Urinary bladder (tissue), 4 donors: Measurements from ENCODE around the gene UBE2E1. TPM values are rescaled to one million over a fixed set of nuclear protein-coding genes. Genes with fewer than 3 reads are reported as not detected.
"Not testable (repeated sequence)": the region's sequence is repeated elsewhere in the genome, so short reads cannot be mapped to it uniquely, and the experiment has no call there.

ENCODE experiments used
- DNase-seq: peaks from one replicate; pipeline ENCODE4 v3.0.0-alpha.2; 2015; ENCODE audit errors: extremely low spot score
- H3K27ac ChIP-seq: one replicate; pipeline ENCODE4 v1.5.1; 2013; ENCODE audit warnings: low read depth, mild to moderate bottlenecking, moderate library complexity
- H3K36me3 ChIP-seq: one replicate; pipeline ENCODE4 v1.6.1; 2013; ENCODE audit warnings: mild to moderate bottlenecking, moderate library complexity; ENCODE audit not compliant: insufficient read depth
- H3K4me1 ChIP-seq: one replicate; pipeline ENCODE4 v1.6.1; 2013; ENCODE audit warnings: mild to moderate bottlenecking, moderate library complexity; ENCODE audit not compliant: insufficient read depth
- H3K4me3 ChIP-seq: one replicate; pipeline ENCODE4 v1.5.1; 2013; ENCODE audit warnings: low read depth, low read length
- WGBS: extraction: QIAGEN DNeasy Blood & Tissue Kit; methylation state at CpG from one replicate; pipeline ENCODE4 v1.1.7; 2013; 5-methylcytosine and 5-hydroxymethylcytosine counted together
- polyA plus RNA-seq: library from polyadenylated mRNA; stranded (reverse); fragments of 200-250 nt; gene quantifications from one replicate; pipeline ENCODE4 v1.2.3, GENCODE V29; 2013
- total RNA-seq: library from RNA; depleted of rRNA; stranded (reverse); fragments of >200 nt; gene quantifications from one replicate; pipeline ENCODE4 v1.2.3, GENCODE V29; 2014
- donor health status: healthy with polysubstance abuse.
- donor health status: healthy.

The UBE2E1 gene
- total and polyA plus RNA-seq, 2 donors: 81.8 to 122 TPM

GRCh38 chr3:23875113-23875725, 69.5 kb downstream of the UBE2E1 start:
- no peak for DNase-seq
- Histone ChIP-seq H3K36me3 (no peaks in the 10 kb centered on the region), H3K4me3 (no peak overlapping the region), H3K27ac (no peak overlapping the region), H3K4me1 (no peaks in the 10 kb centered on the region)
- WGBS: 84% methylated on average over 4 of the region's 4 CpGs

GRCh38 chr3:23876923-23877322, 71.2 kb downstream of the UBE2E1 start:
- 89% methylated on average over 2 of the region's 2 CpGs for WGBS
- no peak overlapping the region for H3K4me3 ChIP-seq
- H3K27ac ChIP-seq: no peak overlapping the region
- H3K4me1 ChIP-seq: no peaks in the 10 kb centered on the region
- no peaks in the 10 kb centered on the region for H3K36me3 ChIP-seq
- no peak for DNase-seq

DNA sequence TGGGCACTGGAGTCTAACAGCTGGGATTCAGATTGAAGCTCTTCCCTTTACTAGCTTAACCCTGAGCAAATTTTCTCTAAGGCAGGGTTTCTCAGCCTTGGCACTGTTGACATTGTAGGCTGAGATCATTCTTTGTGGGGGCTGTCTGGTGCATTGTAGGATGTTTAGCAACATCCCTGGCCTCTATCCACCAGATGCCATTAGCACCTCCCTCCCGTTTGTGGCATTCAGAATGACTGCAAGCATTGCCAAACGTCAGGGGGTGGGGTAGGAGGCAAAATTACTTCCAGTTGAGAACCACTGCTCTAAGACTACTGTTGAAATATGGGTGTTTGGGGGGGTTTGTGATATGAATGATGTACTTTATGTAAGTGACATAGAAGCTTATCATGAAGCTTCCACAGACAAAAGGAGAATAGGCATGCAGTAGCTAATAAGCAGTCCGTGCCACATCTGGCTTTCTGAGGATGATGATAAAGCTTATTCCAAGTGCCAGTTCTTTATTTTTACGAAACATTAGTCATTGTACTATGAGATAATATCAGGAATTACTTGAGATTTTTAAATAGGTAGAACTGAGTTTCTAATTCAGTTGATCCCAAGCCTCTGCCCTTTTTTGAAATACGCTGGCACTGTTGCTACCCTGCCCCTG, 71.7 kb downstream of the UBE2E1 start:
- H3K4me1 ChIP-seq: no peaks in the 10 kb centered on the region
- 65% methylated on average over 5 of the region's 5 CpGs for WGBS
- no peak overlapping the region for H3K27ac ChIP-seq
- no peaks in the 10 kb centered on the region for H3K36me3 ChIP-seq
- H3K4me3 ChIP-seq: no peak overlapping the region
- no peak for DNase-seq

DNA sequence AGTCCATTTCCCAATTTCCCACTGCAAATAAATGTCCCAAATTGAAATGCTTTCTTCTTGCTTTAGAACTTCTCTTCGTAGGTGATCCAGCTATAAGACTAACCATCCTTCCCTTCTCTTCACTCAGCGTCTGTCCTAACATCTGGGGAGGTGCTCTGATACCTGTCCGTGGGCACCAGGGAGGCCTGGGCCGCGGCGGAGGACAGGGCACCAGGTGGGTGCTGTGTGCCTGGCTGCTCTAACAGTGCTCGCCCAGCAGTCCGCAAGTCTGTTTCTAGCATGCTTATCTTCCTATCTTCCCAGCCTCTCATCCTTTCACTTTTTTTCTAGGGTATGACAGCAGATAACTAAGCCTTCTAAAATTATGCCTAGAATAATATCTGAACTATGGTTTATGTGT, 73.7 kb downstream of the UBE2E1 start:
- H3K4me1 ChIP-seq: no peaks in the 10 kb centered on the region
- no peak for DNase-seq
- H3K27ac ChIP-seq: no peak overlapping the region
- H3K4me3 ChIP-seq: no peak overlapping the region
- WGBS: 90% methylated on average over 8 of the region's 8 CpGs
- no peaks in the 10 kb centered on the region for H3K36me3 ChIP-seq

GRCh38 chr3:23880703-23881339, 75.1 kb downstream of the UBE2E1 start:
- DNase-seq: no peak
- 64% methylated on average over 4 of the region's 4 CpGs for WGBS
- H3K4me1 ChIP-seq: no peaks in the 10 kb centered on the region
- no peaks in the 10 kb centered on the region for H3K36me3 ChIP-seq
- no peak overlapping the region for H3K4me3 ChIP-seq
- H3K27ac ChIP-seq: no peak overlapping the region

GRCh38 chr3:23881993-23882392, 76.2 kb downstream of the UBE2E1 start:
- WGBS: 77% methylated on average over 4 of the region's 4 CpGs

DNA sequence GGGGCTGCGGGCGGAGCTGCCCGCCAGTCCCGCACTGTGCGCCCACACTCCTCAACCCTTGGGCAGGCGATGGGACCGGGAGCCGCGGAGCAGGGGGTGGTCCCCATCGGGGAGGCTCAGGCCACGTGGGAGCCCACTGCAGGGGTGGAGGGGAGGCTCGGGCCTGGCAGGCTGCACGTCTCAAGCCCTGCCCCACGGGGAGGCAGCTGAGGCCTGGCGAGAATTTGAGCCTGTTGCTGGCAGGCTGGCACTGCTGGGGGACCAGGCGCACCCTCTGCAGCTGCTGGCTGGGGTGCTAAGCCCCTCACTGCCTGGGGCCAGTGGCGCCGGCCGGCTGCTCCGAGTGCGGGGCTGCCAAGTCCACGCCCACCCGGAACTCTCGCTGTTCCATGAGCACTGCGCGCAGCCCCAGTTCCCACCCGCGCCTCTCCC, 76.7 kb downstream of the UBE2E1 start:
- H3K4me3 ChIP-seq: no peak overlapping the region
- no peaks in the 10 kb centered on the region for H3K36me3 ChIP-seq
- H3K4me1 ChIP-seq: no peaks in the 10 kb centered on the region
- 98% methylated on average over 28 of the region's 28 CpGs for WGBS
- H3K27ac ChIP-seq: no peak overlapping the region
- no peak for DNase-seq

More at GRCh38 chr3:23881993-23882392, 76.2 kb downstream of the UBE2E1 start:
- not testable (repeated sequence) for H3K4me3 ChIP-seq, H3K36me3 ChIP-seq, DNase-seq, H3K27ac ChIP-seq, H3K4me1 ChIP-seq

DNA sequence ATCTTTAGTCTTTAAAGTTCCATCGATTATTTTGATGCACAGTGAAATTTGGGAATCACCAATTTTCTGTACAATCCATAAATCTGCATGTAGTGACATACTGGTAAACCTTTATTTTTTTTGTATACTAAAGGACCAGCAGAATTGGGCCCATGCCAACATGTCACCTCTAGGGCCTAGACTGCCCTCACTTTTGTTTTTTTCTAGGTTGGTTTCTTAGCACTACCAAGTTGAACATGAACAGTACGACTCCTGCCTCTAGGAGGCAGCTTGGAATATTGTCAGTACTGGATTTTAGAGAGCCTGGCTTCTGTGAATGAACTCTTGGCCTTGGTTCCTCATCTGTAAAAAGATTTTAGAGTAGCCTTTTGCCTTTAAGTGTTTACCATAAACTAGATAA, 78.7 kb downstream of the UBE2E1 start:
- WGBS: 95% methylated on average over 2 of the region's 2 CpGs
- no peak for DNase-seq
- H3K36me3 ChIP-seq: no peaks in the 10 kb centered on the region
- no peaks in the 10 kb centered on the region for H3K4me1 ChIP-seq
- H3K27ac ChIP-seq: no peak overlapping the region
- H3K4me3 ChIP-seq: no peak overlapping the region

DNA sequence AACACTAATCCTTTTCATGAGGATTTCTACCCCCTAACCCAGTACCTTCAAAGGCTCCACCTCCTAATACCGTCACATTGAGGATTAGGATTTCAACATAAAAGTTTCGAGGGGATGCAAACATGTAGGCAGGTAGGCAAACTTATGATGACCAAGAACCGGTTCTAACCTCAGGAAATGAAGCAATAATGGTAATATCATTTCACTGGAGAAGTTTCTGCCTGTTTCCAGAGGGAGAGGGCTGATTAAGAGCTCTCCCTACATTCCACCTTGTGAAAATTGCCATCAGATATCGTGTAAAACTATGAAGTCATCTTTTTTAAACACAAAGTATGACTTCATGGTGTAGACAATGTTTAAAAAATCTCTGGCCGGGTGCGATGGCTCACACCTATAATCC, 79.5 kb downstream of the UBE2E1 start:
- WGBS: 90% methylated on average over 6 of the region's 6 CpGs
- H3K36me3 ChIP-seq: no peaks in the 10 kb centered on the region
- no peak overlapping the region for H3K4me3 ChIP-seq
- no peak overlapping the region for H3K27ac ChIP-seq
- DNase-seq: no peak
- H3K4me1 ChIP-seq: no peaks in the 10 kb centered on the region

GRCh38 chr3:23886311-23886710, 80.6 kb downstream of the UBE2E1 start:
- WGBS: 94% methylated on average over 3 of the region's 3 CpGs
- H3K4me1 ChIP-seq: no peaks in the 10 kb centered on the region
- H3K4me3 ChIP-seq: no peak overlapping the region

GRCh38 chr3:23888617-23889228, 83.0 kb downstream of the UBE2E1 start:
- Histone ChIP-seq H3K27ac (no peak overlapping the region), H3K4me1 (no peaks in the 10 kb centered on the region), H3K4me3 (no peak overlapping the region), H3K36me3 (no peaks in the 10 kb centered on the region)
- 59% methylated on average over 3 of the region's 3 CpGs for WGBS
- DNase-seq: no peak

More at GRCh38 chr3:23886311-23886710, 80.6 kb downstream of the UBE2E1 start:
- H3K27ac ChIP-seq: no peak overlapping the region
- DNase-seq: no peak
- H3K36me3 ChIP-seq: no peaks in the 10 kb centered on the region

DNA sequence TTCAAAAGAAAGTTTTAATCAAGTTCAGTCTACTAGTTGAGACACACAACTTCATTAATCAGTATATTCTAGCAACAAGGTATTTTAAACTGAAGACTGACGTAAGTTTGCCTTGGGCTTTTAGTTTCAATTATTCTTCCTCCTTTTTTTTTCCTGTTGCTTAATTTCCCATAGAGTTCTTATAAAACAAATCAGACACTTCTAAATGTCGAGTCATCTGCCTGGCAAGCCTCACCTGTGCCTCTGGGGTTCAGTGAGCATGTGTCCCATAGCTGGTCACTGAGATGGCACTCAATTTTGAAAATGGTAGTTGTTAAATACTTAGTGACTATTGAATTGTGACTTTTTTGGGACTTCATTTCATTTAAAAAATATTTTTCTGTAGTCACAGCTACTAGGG, 83.6 kb downstream of the UBE2E1 start:
- H3K36me3 ChIP-seq: no peaks in the 10 kb centered on the region
- no peaks in the 10 kb centered on the region for H3K4me1 ChIP-seq
- WGBS: 90% methylated on average over 2 of the region's 2 CpGs
- no peak for DNase-seq
- no peak overlapping the region for H3K4me3 ChIP-seq
- no peak overlapping the region for H3K27ac ChIP-seq

- no peak for DNase-seq
- 78% methylated on average over 5 of the region's 5 CpGs for WGBS
- H3K27ac ChIP-seq: no peak overlapping the region
- no peaks in the 10 kb centered on the region for H3K4me1 ChIP-seq
- H3K4me3 ChIP-seq: no peak overlapping the region
- H3K36me3 ChIP-seq: no peaks in the 10 kb centered on the region
These were observed 84.2 kb downstream of the UBE2E1 start for GRCh38 chr3:23889950-23890349.
